ENCODE results near the gene MBOAT7.
A peak's percentile ranks its signal among the peaks of the same experiment; 100 is the strongest.

MBOAT7 gene

GRCh38 chr19:54162241-54162805 is 27.1 kb downstream of the MBOAT7 start:
- peak; percentile 72 for DNase-seq (ENCODE audit: low read depth)

GRCh38 chr19:54160854-54161253 is 28.5 kb downstream of the MBOAT7 start:
- DNase-seq (ENCODE audit: low read depth) = no peak

- peak; percentile 34 for DNase-seq (ENCODE audit: low read depth)
Observed at GRCh38 chr19:54160182-54160811, 29.1 kb downstream of the MBOAT7 start.

- peak; percentile 100 for DNase-seq (ENCODE audit: low read depth)
Observed at GRCh38 chr19:54159352-54160181, 29.8 kb downstream of the MBOAT7 start, which contains the start of gene LENG1. TSS of gene LENG1 (minus strand) at chr19:54159721. CDS start at chr19:54159695, 26 bp downstream.

- peak; percentile 40 for DNase-seq (ENCODE audit: low read depth)
Observed at GRCh38 chr19:54158812-54159351, 30.5 kb downstream of the MBOAT7 start.

GRCh38 chr19:54156953-54157352 is 32.4 kb downstream of the MBOAT7 start:
- no peak for DNase-seq (ENCODE audit: low read depth)

- no peak for DNase-seq (ENCODE audit: low read depth)
Observed at GRCh38 chr19:54156490-54156889, 32.9 kb downstream of the MBOAT7 start.

GRCh38 chr19:54155694-54156093 is 33.7 kb downstream of the MBOAT7 start:
- DNase-seq (ENCODE audit: low read depth) = no peak

- DNase-seq (ENCODE audit: low read depth) = peak; percentile 50
Observed at GRCh38 chr19:54154603-54155345, 34.6 kb downstream of the MBOAT7 start.

GRCh38 chr19:54153731-54154326 is 35.6 kb downstream of the MBOAT7 start:
- DNase-seq (ENCODE audit: low read depth) = no peak

- DNase-seq (ENCODE audit: low read depth) = no peak
Observed at GRCh38 chr19:54152878-54153524, 36.4 kb downstream of the MBOAT7 start.

GRCh38 chr19:54152267-54152666 is 37.1 kb downstream of the MBOAT7 start:
- no peak for DNase-seq (ENCODE audit: low read depth)

GRCh38 chr19:54151362-54152035 is 37.9 kb downstream of the MBOAT7 start:
- DNase-seq (ENCODE audit: low read depth) = no peak

GRCh38 chr19:54149021-54149812 is 40.2 kb downstream of the MBOAT7 start:
- DNase-seq (ENCODE audit: low read depth) = no peak

- DNase-seq (ENCODE audit: low read depth) = no peak
Observed at GRCh38 chr19:54148158-54148557, 41.2 kb downstream of the MBOAT7 start.

- DNase-seq (ENCODE audit: low read depth) = no peak
Observed at GRCh38 chr19:54147676-54148075, 41.7 kb downstream of the MBOAT7 start.

- no peak for DNase-seq (ENCODE audit: low read depth)
Observed at GRCh38 chr19:54145541-54146158, 43.7 kb downstream of the MBOAT7 start.

- peak; percentile 31 for DNase-seq (ENCODE audit: low read depth)
Observed at GRCh38 chr19:54142166-54142780, 47.1 kb downstream of the MBOAT7 start.

GRCh38 chr19:54141356-54141755 is 48.0 kb downstream of the MBOAT7 start:
- DNase-seq (ENCODE audit: low read depth) = peak; percentile 12
